Stomach (tissue), 4 donors: ENCODE data around the gene DHRS7B.

Experiments
- POLR2A ChIP-seq, 4 donors: fragments of 450-650 bp; IDR thresholded peaks; one replicate each; pipeline ENCODE4 v1.6.1; 2016; ENCODE audit warnings: antibody characterized with exemption in 4 of 4, control low read depth in 2 of 4, mild to moderate bottlenecking in 1 of 4, moderate library complexity in 1 of 4
- POLR2AphosphoS5 ChIP-seq, 3 donors: sonication (generic); formaldehyde crosslinking; IDR thresholded peaks; one replicate each; pipeline ENCODE4 v1.6.1; 2016; ENCODE audit warnings: antibody characterized with exemption in 3 of 3
- TF ChIP-seq, protein P1 (sequence below), 7 experiments: fragments of 450-650 bp in 4 of 7; fragments of 200-600 bp in 3 of 7; sonication (generic) in 3 of 7; IDR thresholded peaks; one replicate each; pipeline ENCODE4 v1.5.1; 2016 to 2019; ENCODE audit warnings: antibody characterized with exemption in 7 of 7, control low read depth in 2 of 7, mild to moderate bottlenecking in 1 of 7

DNA sequence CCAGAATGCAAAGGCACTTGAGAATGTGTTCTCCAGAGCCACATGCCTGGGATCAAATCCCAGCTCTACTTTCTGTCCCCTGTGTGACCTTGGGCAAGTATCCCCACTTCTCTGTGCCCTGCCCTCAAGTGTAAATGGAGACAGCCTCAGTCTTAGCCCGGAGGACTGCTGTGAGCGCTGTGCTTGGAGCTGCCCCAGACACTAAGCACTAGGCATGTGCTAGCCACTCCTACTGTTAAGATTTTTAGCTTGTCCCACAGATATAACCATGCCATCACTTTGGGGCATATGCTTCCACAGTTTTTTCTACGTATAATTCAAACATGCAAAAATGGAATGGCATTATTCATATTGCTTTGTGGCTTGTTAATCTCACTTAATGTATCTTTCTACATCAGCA, 57.8 kb downstream of the DHRS7B start:
- TF ChIP-seq, protein P1, sequence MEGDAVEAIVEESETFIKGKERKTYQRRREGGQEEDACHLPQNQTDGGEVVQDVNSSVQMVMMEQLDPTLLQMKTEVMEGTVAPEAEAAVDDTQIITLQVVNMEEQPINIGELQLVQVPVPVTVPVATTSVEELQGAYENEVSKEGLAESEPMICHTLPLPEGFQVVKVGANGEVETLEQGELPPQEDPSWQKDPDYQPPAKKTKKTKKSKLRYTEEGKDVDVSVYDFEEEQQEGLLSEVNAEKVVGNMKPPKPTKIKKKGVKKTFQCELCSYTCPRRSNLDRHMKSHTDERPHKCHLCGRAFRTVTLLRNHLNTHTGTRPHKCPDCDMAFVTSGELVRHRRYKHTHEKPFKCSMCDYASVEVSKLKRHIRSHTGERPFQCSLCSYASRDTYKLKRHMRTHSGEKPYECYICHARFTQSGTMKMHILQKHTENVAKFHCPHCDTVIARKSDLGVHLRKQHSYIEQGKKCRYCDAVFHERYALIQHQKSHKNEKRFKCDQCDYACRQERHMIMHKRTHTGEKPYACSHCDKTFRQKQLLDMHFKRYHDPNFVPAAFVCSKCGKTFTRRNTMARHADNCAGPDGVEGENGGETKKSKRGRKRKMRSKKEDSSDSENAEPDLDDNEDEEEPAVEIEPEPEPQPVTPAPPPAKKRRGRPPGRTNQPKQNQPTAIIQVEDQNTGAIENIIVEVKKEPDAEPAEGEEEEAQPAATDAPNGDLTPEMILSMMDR (IDR thresholded peaks at IDR 0.05), result no peak
- TF ChIP-seq POLR2AphosphoS5 (IDR thresholded peaks at IDR 0.05), result no peak
- TF ChIP-seq POLR2A (IDR thresholded peaks at IDR 0.05), result no peak
